Stimulated activated naive CD8-positive, alpha-beta T cell treated with anti-CD3 and anti-CD28 coated beads, Interleukin-15, Interleukin-2, amounts not matched to agents 100 U/mL and 50 U/mL, for 24 hours (primary cell): ENCODE measurements around the gene FBXO5.
"Not testable (repeated sequence)": the region's sequence is repeated elsewhere in the genome, so short reads cannot be mapped to it uniquely, and the experiment has no call there.

Source experiments
- ATAC-seq: fragments of 150-1000 bp; cut with Tn5 transposase; one replicate; pipeline ENCODE4 v1.10.0; 2021
- DNase-seq: peaks from one replicate; pipeline ENCODE4 v3.0.0; 2021

The FBXO5 gene

GRCh38 chr6:152993431-152993830, 10.6 kb upstream of the FBXO5 start:
- peak; percentile 36 for ATAC-seq
- DNase-seq: no peak

DNA sequence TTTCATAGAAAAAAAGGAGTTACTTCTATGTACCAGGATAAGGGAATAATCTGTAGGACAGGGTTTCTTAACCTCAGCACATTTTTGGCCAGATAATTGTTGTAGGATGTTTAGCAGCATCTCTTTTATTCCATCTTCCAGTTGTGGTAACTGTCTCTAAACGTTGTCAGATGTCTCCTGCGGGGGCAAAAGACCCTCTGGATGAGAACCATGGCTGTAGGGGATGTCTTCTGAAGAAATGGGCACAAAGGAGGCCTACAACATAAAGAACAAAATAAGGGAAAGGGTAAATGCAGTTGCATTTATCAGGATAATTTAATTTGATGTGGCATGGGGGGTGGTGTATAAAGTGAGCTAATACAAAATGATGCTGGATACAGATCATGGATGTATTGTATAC, 4.1 kb upstream of the FBXO5 start:
- ATAC-seq: no peak
- DNase-seq: no peak

- DNase-seq, ATAC-seq: not testable (repeated sequence)
Observed at GRCh38 chr6:152985300-152985699, 2.5 kb upstream of the FBXO5 start.

DNA sequence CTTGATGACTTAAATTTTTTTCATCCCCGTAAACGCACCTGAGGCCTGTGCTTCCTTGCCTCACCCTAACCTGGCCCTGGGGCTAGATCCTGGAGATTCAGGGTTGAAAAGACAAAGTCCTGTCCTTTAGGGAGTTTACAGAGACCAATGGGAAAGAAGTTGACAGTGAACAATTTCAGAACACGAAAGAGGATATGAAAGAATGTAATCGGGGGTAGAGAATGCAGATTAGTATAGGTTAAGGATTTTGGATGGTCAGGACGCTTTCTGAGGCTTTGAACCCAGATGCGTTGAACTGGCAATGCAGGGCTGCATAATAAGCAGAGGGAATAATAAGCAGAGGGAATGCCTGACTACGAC, 1.7 kb upstream of the FBXO5 start:
- DNase-seq (no peak), ATAC-seq (no peak)

- peak; percentile 97 for DNase-seq
- peak; percentile 38 for ATAC-seq
Observed at GRCh38 chr6:152983637-152984512, 1.0 kb upstream of the FBXO5 start.

- peak; percentile 54 for DNase-seq
Observed at GRCh38 chr6:152981989-152982903, 595 bp downstream of the FBXO5 start.

DNA sequence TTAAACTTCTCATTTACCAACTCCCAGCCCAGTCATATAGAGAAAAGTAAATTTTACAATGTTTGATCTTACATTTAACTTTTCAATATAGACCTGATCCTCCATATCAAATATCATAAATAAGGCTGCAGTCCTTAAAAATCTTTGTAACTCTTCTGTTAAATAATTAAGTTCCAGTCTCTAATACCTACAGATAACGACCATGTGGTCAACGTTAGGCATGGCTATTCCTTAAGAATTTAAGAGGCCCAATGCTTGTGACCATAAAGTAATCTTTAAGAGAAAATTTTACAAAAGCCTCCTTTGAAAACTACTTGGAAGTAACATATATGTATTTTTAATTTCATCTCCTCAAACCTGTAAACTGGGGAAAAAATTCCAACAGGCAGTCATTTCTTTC, 1.6 kb downstream of the FBXO5 start:
- DNase-seq (no peak), ATAC-seq (no peak)

More at GRCh38 chr6:152981989-152982903, 595 bp downstream of the FBXO5 start:
- ATAC-seq: no peak

DNA sequence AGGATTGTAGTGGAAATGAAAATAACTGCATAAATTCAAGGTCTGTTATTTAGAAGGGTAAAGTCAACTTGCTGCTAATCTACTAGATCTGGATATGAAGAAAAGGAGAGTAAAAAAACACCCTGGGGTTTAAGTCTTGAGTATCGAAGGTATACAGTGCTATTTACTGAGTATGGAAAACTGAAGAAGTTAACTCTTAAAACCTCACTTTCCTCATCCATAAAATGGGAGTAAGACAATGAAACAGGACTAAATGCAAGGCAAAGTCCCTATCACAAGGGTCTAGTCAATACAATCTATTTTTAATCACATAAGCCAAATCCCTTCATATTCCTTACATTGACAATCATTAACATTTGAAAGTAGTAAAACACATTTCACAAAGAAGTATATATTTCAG, 2.2 kb downstream of the FBXO5 start:
- ATAC-seq (no peak), DNase-seq (no peak)

DNA sequence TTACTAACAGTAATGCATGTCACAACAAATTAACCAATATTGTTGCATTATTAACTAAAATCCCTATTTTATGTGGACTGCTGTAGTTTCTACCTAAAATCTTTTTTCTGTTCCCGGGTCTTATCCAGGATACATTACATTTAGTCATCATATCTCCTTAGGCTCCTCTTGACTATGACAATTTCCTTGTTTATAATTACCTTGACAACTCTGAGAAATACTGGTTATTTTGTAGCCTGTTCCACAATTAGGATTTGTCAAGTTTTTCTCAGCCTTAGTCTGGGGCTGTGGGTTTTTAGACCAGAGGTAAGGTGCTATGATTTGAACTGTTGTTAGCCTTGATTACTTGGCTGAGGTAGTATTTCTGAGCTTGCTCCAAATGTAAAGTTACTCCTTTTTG, 3.7 kb downstream of the FBXO5 start:
- DNase-seq: no peak

DNA sequence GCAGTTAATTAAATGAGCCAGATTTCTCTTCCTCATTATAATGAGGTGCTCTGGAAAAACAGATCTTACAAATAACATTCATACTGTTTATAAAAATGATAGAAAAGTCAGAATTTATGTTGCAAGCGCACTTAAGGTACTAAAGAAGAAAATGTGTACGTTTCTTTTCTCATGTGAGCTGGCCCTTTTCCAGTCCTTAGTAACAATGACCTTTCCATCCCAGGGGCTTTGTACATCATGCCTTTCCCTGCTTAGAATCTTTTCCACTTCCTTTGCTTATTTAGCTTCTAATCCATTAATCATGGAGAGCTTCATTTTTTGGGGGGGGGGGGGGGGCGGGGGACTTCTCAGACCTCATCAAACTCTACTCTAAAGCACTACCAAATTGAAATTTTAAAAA, 4.8 kb downstream of the FBXO5 start:
- ATAC-seq (no peak), DNase-seq (no peak)

More for the DNA sequence above, 3.7 kb downstream of the FBXO5 start:
- ATAC-seq: no peak

- DNase-seq: no peak
- ATAC-seq: no peak
Observed at GRCh38 chr6:152977556-152977955, 5.3 kb downstream of the FBXO5 start.

DNA sequence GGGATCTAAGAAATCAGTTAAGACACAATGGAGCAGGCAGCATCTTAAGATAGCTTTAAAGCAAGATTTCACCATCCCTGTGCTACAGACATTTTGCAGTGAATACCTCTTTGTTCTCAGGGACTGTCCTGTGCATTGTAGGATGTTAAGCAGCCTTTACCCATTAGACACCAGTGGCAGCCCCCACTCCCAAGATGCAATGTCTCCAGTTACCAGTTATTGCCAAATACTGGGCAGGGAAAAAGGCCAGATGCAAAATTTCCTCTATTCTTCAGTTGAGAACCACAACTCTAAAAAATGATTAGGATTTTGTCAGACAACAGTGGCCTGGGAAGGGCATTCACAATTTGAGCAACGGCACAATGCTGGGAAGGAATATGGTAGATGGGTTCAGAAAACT, 6.1 kb downstream of the FBXO5 start:
- ATAC-seq: no peak
- no peak for DNase-seq

DNA sequence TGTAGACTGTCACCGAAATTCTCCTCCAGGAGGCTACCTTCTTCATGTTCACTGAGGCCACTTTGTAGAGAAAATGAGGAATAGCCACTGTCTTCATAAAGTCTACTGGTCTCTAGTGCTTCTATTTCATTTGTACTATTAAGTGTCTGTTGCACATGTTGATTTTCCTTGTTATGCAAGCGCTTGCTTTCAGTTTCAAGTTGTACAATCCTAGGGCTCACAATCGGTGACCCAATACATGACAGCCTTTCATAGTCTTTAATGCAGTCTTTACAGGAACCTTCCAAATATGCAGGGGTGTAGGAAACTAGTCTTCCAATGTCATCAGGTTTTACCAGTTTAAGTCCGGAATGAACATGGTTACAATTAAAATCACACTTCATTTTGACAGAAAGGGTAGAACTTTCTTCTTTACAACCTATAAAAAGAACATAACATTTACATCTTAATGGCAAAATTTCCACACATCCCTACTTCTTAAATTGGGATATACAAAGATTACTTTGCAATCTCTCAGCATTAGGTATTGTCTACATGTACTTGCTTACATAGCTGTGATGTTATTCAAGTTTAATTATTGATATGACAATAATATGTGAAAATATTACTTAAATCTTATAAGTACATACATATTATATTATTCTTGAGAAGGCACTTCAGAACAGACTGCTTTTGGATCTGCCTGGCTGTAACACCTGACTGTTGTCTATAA, 7.5 kb downstream of the FBXO5 start:
- DNase-seq: no peak
- peak; percentile 40 for ATAC-seq

DNA sequence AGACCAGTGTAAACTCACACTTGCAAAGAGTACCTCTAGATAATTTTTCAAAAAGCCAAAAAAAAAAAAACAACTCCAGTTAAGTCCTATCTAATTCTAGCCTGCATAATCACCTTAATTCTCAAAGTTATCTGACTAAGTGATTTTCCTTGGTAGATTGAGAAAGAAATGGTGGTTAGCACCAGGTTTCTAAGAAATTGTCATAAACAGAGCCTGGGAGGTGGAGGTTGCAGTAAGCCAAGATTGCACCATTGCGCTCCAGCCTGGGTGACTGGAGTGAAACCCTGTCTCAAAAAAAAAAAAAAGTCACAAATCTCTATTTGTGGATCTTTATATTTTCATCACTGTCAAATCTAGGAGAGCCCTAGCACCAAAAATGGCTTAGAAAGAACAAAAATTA, 8.9 kb downstream of the FBXO5 start:
- ATAC-seq: no peak
- no peak for DNase-seq

DNA sequence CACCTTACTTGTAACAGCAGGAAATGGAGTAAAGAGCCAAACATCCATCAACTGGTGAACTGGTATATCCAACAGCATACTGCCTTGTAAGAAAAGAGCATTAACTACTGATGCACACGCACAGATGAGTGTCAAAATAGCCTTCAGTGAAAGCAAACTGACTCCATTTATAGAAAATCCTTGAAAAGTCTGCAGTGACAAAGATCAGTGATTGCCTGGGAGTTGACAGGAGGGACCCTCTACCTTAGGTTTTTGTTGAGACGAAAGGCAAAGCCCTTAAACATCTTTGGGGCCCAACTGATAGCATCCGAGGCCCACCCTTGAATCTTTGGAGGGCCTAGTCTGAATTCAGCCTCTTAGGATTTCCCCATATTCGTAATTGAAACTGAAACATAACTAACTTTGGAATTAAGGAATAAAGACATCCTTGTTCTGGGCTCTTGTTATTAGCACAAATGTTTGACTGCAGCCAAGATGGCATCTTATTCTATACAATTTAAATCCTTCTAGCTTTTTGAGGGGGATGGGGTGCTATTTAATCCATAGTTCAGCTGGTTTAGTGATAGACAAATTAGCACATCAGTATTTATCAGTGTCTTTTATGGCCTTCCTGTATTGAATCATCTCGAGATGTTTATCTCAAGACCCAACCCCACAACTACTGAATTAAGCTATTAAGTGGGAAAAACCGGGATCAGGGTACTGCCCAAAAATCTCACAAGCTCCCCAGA, 13.0 kb downstream of the FBXO5 start:
- ATAC-seq: no peak
- no peak for DNase-seq

DNA sequence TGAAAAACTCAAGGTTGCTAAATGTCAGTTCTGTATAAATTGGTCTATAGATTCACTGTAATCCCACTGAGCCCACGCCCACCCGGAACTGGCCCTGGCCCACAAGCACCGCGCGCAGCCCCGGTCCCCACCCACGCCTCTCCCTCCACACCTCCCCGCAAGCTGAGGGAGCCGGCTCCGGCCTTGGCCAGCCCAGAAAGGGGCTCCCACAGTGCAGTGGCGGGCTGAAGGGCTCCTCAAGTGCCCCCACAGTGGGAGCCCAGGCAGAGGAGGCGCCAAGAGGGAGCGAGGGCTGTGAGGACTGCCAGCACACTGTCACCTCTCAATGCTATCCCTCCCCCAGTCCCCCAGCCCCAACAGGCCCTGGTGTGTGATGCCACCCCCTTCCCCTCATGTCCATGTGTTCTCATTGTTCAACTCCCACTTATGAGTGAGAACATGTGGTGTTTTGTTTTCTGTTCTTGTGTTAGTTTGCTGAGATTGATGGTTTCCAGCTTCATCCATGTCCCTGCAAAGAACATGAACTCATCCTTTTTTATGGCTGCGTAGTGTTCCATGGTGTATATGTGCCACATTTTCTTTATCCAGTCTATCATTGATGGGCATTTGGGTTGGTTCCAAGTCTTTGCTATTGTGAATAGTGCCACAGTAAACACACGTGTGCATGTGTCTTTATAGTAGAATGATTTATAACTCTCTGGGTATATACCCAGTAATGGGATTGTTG, 16.5 kb downstream of the FBXO5 start:
- ATAC-seq, DNase-seq: not testable (repeated sequence)

DNA sequence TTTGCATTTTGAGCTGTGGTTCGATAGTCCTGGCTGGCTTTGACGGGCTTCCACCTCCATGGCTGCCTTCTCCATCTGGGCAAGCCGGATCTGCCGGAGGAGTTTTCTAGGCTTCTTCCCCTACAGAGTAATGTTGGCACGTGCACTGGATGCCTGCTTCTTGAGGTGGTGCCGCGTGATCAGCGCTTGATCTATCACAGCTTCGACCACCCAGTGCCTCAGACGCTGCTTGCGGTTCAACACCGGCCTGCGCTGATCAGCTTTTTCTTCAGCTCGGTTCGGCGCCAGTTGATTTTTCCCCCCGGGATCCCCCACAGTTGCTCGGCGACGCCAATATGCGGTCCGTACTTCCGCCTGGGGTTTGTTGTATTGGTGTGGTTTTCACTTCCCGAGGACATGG, 23.5 kb downstream of the FBXO5 start:
- DNase-seq (no peak), ATAC-seq (no peak)

DNA sequence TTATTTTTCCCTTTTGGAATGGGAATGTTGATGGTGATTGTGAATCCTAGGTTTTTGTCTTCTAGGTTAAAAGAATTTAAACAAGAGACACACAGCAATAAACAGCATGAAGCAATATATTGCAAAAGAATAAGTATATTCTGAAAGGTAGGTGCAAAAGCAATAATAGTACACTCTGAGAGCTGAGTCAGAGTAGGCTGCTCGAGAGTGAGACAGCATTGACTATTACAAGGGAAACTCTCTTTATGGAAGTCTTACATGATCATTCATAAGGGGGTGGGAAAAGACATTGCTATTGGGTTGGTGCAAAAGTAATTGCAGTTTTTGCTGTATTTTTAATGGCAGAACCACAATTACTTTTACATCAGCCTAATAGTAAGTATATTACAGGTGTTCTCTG, 25.0 kb downstream of the FBXO5 start:
- ATAC-seq (no peak), DNase-seq (no peak)

GRCh38 chr6:152954443-152954842, 28.4 kb downstream of the FBXO5 start:
- DNase-seq (no peak), ATAC-seq (no peak)

DNA sequence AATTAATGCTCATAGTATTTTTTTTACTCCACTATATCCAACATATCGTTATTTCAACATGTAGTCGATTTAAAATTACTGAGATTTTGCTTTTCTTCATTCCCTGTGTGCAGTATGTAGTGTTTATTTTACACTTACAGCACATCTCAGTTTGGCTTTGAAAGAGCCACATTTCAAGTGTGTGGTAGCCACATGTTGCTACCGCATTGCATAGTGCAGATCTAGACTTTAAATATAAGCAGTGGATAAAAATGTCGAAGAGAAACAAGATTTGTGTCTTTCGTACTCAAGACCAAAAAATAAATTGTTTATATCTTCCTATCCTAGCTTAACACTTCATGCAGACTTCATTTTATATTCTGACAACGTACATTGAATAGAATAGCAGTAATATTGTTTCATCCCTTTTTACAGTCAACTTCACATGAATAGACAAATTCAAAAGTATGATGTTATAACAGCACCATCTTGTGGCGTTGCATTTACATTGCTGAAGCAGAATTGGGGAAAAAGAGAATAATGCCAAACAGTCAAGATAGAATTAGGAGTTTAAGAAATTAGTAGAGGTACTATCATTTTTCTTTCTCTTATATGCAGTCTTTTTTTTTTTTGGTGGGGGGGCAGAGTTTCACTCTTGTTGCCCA, 29.9 kb downstream of the FBXO5 start:
- ATAC-seq (no peak), DNase-seq (no peak)

DNA sequence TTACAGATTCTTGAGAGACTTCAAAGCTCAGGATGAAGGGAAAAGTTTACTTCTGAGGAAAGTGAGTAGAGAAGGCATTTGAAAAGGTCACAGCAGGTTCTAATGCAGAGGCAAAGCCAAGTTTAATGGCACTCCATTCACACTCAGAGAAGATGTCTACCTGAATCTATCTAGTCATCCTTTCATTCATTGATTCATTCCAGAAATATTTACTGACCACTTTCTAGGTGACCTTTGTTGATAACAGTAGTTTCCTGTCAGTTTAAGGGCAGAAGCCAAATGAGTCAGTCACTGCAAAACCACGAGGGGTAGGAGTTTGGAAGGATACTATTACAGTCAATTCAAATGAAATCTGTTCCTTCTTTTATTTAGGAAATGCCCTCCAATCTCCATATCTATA, 30.8 kb downstream of the FBXO5 start:
- peak; percentile 74 for ATAC-seq
- DNase-seq: no peak
